SK-N-SH (cell line): ENCODE results near the gene P2RX2.

Experiments used
- CHD2 ChIP-seq: fragments of 150-350 bp; IDR thresholded peaks from 2 replicates; pipeline ENCODE4 v1.6.1; 2018; ENCODE audit warnings: low read length; ENCODE audit not compliant: partially characterized antibody
- CTCF ChIP-seq: fragments of 200-600 bp; sonication (generic); IDR thresholded peaks from 2 replicates; pipeline ENCODE4 v1.6.1; 2017; ENCODE audit warnings: antibody characterized with exemption, mild to moderate bottlenecking, moderate library complexity
- EZH2phosphoT487 ChIP-seq: fragments of 200-600 bp; sonication (generic); IDR thresholded peaks from 2 replicates; pipeline ENCODE4 v1.6.1; 2017; ENCODE audit warnings: low read depth, mixed run types, mild to moderate bottlenecking, antibody characterized with exemption, moderate library complexity, borderline replicate concordance
- GATA2 ChIP-seq: sonication (generic); formaldehyde crosslinking; IDR thresholded peaks from 2 replicates; pipeline ENCODE4 v1.5.0; 2020; ENCODE audit warnings: mild to moderate bottlenecking, missing genetic modification reagents
- MAX ChIP-seq: IDR thresholded peaks from 2 replicates; pipeline ENCODE4 v1.4.0; 2012; ENCODE audit warnings: low read depth
- NFIC ChIP-seq: IDR thresholded peaks from 2 replicates; pipeline ENCODE4 v1.4.0; 2012; ENCODE audit warnings: borderline replicate concordance
- POLR2AphosphoS5 ChIP-seq: IDR thresholded peaks from 2 replicates; pipeline ENCODE4 v1.6.1; 2012; ENCODE audit warnings: low read depth, low read length
- RCOR1 ChIP-seq: fragments of 150-350 bp; IDR thresholded peaks from 2 replicates; pipeline ENCODE4 v1.6.1; 2017; ENCODE audit warnings: antibody characterized with exemption, low read length
- TAF1 ChIP-seq: IDR thresholded peaks from 2 replicates; pipeline ENCODE4 v1.6.1; 2012; ENCODE audit warnings: low read depth, mild to moderate bottlenecking, low read length, moderate library complexity, borderline replicate concordance
- TEAD4 ChIP-seq: IDR thresholded peaks from 2 replicates; pipeline ENCODE4 v1.4.0; 2012; ENCODE audit warnings: mild to moderate bottlenecking, borderline replicate concordance; ENCODE audit not compliant: insufficient read depth
- USF2 ChIP-seq: fragments of 150-350 bp; IDR thresholded peaks from 2 replicates; pipeline ENCODE4 v1.6.1; 2017; ENCODE audit warnings: antibody characterized with exemption, low read length, low read depth, borderline replicate concordance

- TF ChIP-seq POLR2AphosphoS5: no peak
- no peak for TF ChIP-seq CTCF
- no peak for TF ChIP-seq TAF1
- TF ChIP-seq USF2: no peak
- TF ChIP-seq EZH2phosphoT487: no peak
- TF ChIP-seq NFIC: no peak
- no peak for TF ChIP-seq RCOR1
- TF ChIP-seq MAX: no peak
- no peak for TF ChIP-seq TEAD4
- no peak for TF ChIP-seq CHD2
- no peak for TF ChIP-seq GATA2 (CRISPR knock-in tag)
Observed at GRCh38 chr12:132629330-132629729, 10.8 kb downstream of the P2RX2 start.
